M059J (cell line): Measurements from ENCODE around the gene SH3PXD2A. TPM values are rescaled to one million over a fixed set of nuclear protein-coding genes. Genes with fewer than 3 reads are reported as not detected.
A peak's percentile ranks its signal among the peaks of the same experiment; 100 is the strongest.

Experiments
- DNase-seq: peaks from one replicate; pipeline ENCODE4 v3.0.0-alpha.2; 2012; ENCODE audit warnings: low read depth
- total RNA-seq: library from RNA; depleted of rRNA; stranded (reverse); fragments of >200 nt; shearing (Covaris generic); gene quantifications from 2 replicates; pipeline ENCODE4 v1.2.3, GENCODE V29; 2014

SH3PXD2A gene
- total RNA-seq, 1 experiment from 2014 or later, result 5.0 TPM

DNA sequence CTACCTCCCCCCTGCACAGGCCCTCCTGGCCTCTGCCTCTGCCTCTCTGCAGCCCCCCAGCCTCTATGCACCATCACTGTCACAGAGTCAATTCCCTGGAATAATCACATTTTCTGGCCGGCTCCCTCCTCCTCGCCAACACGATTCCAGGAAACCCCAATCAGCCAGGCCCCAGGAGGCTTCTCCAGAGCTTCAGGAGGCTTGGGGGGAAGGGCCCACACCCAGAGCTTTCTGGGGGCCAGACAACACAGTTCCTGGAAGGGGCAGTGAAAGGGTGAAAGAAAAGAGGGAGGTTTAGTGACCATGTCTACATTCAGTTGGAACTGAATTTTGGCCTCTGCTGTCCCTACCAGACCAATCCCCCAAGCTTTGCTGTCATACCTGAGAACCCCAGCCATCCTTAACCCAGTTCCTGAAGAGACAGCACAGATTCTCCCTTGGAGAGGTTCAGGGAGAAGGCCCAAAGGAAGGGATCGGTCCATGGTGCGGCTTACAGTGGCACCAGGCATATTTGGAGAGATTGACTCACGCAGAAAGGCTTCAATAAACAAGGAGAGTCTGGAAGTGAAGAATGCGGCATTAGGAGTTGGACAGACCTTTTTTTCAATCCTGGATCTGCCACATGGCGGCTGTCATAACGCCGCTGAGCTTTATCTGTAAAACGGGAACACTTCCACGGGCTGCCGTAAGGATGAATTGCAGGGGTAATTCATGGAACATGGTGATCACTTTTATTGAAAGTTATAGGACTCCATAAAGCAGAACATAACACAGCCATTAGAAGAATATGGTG, 272.8 kb downstream of the SH3PXD2A start:
- no peak for DNase-seq

DNA sequence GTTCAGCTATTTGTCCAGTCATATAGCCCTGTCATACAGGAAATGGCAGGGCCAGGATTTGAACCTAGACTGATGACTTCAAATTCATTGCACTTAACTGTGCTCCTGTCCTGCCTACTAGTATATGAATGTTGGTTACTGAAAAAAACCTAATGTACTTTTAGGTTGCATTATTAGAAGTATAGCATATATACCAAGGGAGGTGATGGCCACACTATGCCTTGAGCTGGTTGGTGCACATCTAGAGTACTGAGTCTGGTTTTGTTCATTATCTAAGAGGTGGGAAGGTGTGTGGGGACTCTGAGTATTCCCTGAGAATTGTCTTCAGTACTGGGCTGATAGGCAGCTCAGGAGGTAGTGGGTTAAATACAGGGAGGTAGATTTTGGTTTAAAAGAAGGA, 273.9 kb downstream of the SH3PXD2A start:
- no peak for DNase-seq

DNA sequence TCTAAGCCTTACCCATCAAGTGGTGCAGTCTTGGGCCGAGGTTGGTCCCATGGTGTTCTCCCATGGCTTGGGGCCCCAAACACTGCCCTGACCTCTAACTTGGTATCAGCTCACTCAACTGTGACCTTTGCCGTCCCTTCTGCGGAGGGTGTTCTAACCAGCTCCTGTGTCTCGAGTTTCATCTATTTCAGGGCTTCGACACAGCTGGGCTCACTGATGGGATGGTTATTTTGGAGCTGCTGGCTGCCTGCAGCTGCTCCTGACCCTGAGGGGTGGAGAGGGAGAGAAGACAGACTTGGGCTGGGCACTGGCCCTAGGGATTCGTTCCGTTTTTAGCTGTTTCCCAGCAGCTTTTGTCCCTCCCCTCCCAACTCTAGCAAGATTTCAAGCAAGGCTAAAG, 274.9 kb downstream of the SH3PXD2A start:
- no peak for DNase-seq

DNA sequence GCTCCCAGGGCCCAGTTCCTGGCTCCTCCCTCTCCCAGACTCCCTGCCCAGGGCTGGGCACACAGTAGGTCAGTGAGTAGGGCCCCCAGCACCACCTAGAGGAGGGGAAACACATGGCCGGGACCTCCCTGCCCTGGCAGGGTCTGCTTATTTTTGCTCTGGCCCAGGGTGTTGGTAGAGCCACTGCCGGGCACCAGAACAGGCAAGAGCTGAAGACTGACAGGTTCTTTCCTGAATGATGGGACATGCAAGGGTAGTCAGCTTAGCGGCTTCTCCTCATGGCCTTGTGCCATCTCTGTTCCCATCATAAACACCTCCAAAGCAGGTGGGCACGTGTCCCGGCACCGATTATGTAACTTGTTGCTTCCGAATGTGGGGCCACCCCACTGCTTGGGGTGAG, 275.4 kb downstream of the SH3PXD2A start:
- DNase-seq, result no peak

DNA sequence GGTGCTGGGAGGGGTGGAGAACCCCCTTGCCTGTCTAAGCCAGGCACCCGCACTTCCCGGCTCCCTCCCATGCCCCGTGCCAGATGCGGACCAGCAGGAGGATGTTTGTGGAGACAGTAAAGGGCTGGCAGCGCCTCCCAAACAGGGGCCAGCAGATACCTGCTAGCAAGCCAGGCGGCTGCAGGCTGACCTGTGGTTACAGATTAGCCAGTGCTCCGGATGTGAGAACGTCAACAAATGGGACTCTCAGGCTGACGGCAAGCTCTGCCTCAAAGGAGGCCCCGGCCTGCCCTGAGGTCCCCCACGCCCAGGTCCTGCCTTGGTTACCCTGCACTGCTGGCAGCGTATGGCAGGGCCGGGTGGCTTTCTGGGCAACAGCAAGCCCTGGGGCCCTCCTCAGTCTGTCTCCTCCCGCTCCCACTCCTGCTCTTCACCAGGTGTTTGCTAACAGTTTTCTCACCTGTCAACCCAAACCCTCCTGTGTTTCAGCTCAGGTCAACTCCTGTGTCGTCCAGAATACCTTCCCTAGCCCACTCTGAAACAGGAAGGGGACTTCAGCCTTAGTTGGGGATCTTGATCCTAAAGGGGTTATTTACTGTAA, 276.5 kb downstream of the SH3PXD2A start:
- DNase-seq, result peak; percentile 64

DNA sequence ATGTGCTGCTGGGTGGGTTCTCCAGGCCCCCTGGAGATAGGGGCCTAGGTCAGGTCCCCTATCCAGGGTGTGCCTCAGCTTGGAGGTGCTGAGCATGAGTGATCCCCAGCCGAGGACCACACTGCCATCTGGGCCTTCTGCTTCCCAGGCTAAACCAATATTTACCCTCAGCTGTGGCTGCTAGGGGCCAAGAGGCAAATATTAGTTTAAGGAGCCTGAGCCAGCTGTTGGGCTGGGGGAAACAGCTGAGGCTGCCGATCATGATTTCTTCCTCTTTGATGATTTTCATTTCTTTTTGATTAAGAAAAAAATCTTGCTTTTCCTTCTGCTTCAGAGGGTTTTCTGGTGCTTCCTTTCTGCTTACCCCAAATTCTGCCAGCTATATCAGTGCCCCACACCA, 278.5 kb downstream of the SH3PXD2A start:
- DNase-seq, result no peak

DNA sequence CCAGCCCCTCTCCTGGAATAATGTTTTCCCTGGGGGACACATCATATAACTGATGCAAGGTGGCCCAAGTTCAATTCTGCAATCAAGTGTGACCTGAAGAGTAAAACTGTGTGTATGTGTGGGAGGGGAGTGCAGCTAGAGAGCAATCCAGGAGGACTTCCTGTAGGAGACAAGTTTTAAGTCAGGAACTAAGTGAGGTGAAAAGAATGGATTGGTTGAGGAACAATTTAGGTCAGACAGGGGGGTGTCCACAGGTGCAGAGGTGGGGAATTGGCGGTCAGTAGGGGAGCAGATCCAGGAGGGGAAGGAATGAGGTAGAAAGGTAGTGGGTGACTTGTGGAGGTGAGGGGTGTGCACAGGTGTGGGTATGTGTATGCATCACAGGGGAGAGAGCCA, 279.3 kb downstream of the SH3PXD2A start:
- DNase-seq, result no peak

DNA sequence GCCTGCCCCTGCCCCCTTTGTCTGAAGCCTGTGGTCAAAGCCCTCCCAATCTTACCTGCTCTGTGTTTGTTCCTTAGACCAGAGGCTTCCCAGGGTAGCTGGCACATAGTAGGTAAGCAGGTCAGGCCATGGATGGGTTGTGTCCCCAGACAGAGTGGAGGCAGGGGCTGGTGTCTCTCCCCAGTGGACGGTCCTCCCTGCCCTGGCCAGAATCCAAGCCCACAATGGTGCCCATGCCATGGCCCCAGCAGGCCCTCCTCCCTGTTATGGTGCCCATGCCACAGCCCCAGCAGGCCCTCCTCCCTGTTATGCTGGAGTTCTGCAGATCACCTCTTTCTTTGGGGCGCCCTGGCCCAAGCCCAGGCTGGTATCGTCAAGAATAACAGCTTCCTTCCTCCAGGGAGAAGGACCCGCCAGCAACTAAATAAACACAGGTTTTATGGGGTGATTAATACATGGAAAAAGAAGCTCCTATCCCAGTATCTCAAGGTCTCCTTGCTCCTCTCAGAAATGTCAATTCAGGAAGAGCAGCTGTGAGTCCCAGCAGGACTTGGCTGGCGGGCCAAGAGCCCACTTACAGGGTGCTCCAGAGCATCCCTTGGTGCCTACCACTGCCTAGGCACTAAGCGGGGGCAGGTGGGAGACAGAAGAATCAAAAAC, 279.8 kb downstream of the SH3PXD2A start:
- DNase-seq, result peak; percentile 75

DNA sequence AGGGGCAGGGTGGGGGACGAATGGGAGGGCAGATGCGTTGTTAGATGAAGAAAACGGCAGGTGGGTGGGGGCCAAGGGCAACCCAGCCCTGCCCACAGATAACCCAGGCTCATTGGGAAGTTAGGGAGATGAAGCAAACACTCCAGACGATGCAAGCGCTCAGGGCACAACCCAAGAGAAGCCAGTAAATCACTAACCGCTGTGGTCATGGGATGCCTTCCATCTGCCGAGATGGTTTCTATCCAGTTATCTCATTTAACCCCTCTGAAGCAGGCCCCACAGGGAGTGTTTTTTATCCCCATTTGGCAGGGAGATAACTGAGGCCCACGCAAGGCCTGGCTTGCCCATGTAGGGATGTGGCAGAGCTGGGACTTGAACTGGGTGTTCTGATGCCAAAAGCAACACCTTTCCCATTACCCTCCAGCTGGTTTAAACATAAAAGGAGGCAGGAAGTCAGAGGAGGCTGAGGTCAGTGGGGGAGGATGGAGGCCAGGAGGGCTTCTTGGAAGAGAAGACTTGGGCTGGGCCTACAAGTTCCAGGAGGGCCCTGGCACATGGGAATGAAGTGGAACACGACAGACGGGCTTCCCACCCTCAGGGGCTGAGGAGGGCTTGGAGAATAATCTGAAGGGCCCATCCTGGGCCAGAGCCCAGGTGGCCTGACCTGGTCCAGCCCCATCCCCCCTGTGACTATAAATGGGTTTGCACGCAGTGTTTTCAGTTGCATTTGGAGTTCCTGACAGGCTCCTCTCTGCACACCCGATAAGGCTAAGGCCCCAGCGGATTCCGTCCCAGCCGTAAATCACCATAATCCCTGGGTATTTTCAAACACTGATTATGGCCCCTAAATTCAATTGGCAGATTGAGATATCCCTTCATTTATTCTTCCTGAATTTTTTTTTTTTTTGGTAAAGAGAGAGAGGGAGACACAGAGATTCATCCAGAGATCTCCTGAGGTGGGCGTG, 281.0 kb downstream of the SH3PXD2A start:
- DNase-seq, result no peak

DNA sequence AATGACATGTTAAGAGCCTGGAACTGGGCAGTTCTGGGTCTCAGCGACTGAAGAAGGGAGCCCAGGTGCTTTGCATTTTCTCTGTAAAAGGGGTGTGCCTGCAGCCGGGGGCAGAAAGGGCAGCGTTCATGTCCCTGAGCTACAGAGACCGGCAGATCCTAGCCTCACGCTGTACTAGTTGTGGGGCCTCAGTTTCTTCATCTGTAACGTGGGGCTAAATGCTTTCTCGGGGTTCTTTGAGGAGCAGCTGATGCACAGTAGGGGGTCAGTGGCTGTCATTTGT, 282.2 kb downstream of the SH3PXD2A start:
- no peak for DNase-seq

DNA sequence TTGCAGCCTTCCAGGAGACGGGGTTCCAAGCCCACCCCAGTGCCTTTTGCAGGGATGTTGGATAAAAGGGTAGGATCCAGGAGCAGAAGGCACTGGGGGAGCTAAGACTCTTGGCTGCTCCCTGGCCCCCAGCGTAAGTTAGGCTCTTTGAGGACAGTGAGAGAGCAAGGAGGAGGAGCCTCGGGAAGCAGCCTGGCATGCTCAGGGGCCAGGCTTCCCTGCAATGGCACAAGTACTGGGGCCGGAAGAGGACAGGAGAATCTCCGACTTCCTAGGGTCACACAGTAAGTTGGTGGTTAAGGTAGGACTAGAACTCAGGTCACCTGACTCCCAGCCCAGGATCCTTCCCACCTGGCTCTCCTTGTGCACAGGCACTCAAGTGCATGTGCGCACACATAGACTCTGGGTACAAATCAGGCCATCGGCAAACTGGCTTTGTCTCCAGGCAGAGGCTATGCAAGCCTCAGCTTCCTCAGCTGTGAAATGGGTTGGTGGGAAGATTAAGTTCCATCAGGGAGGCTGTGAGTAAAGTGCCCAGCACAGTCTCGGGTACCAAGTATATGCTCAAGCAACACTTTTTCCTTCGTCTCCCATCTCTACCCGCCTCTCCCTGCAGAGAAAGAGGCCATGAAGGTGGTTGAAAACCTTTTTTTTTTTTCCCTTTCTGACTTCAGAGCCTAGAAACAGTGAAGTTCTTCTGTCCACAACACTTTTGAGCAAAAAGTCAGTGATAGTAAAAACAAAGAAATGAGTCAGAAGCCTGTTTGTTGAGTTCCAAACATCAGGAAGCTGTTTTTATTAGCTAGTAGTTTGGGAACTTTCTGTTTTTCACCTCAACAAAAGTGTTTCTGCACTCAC, 282.8 kb downstream of the SH3PXD2A start:
- peak; percentile 47 for DNase-seq

DNA sequence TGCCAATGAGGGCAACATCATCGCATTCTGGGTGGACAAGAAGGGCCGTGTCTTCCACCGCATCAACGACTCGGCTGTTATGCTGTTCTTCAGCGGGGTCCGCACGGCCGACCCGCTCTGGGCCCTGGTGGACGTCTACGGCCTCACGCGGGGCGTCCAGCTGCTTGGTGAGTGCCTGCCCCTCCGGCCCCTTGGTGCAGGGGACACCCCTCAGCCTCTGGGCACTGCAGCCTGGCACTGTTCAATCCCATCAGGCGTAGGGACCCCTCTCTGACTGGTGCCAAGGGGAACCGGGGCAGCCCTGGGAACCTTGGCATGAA, 283.8 kb downstream of the SH3PXD2A start:
- no peak for DNase-seq

DNA sequence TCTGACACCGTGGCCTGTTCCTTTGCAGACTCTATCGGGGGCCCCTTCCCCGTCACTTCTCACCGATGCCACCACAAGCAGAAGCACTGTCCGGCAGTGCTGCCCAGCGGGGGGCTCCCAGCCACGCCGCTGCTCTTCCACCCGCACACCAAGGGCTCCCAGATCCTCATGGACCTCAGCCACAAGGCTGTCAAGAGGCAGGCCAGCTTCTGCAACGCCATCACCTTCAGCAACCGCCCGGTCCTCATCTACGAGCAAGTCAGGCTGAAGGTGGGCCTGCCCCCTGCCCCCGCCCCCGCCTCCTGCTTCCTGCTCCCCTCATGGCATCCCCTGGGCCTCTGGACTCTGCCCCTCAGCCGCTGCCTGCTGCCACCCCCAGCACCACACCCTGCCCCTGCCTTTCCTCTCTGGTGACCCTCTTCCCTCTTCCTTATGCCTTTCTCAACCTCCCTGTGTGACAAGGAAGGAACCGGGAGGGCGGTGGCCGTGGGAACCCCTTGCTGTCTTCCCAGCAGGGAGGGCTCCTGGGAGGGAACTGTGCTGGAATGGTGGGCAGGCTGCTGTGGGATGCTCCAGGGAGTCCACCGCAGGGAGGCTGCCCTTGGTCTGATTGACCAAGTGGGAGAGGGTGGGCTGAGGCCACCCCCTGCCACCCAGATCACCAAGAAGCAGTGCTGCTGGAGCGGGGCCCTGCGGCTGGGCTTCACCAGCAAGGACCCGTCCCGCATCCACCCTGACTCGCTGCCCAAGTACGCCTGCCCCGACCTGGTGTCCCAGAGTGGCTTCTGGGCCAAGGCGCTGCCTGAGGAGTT, 284.3 kb downstream of the SH3PXD2A start:
- DNase-seq, result no peak

DNA sequence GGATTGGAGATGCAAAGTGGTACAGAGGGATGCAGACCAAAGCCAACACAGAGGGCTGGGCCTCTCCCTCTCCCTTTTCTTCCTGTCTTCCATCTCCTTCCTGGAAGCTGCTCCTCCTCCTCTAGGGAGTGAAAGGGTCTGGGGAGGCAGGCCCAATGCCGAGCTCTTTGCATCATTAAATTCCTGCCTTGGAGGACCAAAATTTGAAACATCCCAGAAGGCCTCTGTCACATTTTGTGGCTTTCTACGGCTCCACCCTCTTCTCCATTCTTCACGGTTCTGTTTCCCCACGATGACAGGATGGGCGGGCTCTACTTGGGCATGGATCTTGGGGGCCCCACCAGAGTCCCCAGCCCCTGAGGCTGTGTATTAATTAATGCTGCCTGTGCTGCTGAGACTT, 285.5 kb downstream of the SH3PXD2A start:
- no peak for DNase-seq

DNA sequence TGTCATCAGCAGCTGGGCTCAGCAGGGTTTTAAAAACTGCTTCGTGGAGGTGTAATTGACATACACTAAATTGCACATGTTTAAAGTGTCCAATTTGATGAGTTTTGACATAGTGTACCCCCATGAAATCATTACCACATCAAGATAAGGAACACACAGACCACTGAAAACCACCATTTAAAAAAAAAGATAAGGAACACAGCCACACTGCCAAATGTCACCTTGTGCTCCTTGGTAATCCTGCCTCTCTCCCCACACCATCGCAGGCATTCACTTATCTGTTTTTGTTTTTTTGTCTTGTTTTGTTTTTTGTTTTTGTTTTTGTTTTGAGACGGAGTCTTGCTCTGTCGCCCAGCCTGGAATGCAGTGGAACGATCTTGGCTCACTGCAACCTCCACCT, 286.9 kb downstream of the SH3PXD2A start:
- no peak for DNase-seq

DNA sequence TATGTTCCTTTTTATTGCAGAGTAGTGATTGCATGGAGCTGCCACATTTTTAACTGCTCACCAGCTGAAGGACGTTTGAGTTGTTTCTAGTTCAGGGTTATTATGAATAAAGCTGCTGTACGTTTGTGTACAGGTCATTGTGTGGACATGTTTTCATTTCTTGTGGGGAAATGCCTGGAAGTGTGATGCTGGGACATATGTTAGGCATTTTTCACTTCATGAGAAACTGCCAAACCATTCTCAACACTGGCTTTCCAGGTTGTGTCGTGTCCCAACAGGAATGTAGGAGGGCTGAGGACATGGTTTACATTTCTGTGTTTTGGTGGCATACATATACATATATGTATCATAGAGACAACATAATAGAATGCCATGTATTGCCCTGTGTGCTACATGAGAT, 288.8 kb downstream of the SH3PXD2A start:
- no peak for DNase-seq

DNA sequence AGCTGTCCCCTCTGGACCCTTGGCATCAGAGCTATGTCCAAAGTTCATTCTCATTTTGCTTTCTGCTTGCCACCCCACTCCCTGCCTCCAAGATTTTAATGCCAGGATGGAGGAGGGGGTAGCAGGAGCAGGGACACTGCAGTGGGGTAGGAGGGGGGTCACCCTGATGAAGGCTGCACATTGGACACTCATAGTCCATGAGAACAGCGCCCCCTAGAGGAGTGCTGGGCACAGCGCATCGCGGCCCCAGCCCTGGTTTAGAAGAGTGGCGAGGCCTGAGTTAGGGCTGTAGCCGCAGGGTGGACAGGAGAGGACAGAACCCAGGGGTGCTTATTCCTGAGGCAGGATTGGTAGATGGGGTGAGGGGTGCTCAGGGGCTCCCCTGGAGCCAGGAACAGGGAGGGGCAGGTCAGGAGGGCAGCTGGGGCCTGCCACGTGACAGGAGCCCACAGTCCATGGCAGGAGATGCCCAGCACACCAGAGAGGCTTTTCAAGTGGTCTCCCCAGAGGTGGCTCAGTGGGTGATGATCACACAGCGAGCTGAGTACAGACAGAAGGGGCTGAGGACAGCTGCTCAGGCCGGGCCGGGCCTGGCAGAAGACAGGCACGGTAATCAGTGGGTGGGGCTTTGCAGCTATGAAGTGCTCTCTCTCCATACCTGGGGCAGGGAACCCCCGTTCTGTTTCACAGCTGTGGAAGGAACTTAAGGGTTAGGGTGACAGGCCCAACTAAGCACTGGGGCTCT, 290.4 kb downstream of the SH3PXD2A start:
- no peak for DNase-seq

DNA sequence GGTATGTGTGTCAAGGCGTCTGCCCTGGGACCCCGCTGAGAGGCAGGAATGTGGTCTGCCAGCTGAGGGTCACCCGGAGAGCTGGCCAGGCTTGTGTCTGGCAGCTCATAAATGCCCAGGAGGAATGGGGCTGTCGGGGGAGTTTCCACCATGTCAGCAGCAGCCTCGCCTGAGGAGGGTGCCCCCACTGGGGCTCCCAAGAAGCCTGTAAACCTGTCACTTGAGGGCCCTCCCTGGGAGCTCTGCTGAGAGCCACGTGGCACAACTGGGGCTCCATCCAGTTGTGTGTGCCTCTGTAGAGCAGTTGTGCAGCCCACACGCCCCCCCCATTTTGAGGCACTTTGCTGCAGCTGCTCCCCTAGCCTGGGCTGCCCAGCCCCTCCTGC, 291.3 kb downstream of the SH3PXD2A start:
- DNase-seq, result peak; percentile 67

DNA sequence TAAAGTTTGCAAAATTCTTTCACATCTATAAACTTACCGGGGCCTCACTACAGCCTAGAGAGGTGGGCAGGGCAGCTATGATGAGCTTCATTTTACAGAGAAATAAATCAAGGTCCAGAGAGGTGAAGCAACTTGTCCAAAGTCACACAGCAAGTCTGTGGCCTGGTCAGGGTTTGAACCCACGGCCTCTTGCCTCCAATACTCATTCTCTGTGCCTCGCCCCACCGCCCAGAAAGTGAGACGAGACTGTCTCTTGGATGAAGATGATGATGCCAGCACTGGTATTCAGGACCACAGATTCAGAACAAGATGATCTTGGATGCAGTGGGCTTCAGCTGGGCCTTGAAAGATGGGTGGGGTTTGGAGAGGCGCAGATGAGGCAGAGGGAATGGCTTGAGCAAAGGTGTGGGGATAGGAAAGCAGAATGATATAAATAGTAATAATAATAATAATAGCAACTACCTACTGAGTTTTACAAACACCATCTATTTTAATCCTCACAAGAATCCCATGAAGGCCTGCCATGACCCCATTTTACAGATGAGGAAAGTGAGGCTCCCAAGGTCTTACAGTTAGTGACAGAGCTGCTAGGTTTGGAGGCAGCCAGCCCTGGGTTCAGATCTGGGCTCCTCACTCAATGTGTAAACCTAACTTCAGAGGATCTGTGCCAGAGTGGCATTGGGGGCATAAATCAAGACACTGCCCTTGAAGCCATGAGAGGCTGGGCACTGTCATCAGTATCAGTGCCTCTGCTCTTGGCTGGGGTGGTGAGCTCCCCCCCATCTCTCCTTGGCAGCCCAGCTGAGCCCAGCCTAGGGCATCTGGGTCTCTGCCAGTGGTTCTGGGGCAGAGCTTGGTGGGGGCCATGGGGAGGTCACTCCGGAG, 291.9 kb downstream of the SH3PXD2A start:
- no peak for DNase-seq
